Measurements from ENCODE around the gene ZFAND3.

GRCh38 chr6:37868447-37868825 is 48.9 kb downstream of the ZFAND3 start:
- TF ChIP-seq GATA2 (IDR thresholded peaks at IDR 0.05; ENCODE audit: low read depth, low read length) (no peak), GATA3 (IDR thresholded peaks at IDR 0.05; ENCODE audit: low read depth, low read length) (no peak)
